Measurements from ENCODE around the gene MPV17L. TPM values are rescaled to one million over a fixed set of nuclear protein-coding genes. Genes with fewer than 3 reads are reported as not detected.

Gene MPV17L
- total and polyA plus RNA-seq, 10 donors, result 0.79 to 9.0 (median 3.6) TPM

DNA sequence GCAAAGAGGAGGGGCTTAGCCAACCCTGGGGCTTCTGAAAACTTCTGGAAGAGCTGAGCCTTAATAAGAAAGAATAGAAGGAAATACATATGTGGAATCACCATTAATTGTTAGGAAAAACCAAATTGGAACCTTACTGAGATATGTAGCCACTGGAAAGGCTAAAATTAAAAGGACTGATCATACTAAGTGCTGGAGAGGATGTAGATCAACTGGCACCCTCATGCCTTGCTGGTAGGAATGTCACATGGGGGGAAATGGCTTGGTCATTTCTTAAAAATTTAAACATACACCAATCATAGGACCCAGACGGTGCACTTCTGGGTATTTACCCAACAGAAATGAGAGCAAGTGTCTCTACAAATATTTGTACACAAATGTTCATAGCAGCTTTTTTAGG lies 49.9 kb downstream of the MPV17L start:
- TF ChIP-seq POLR2A (IDR thresholded peaks at IDR 0.05) (no peak), POLR2AphosphoS5 (IDR thresholded peaks at IDR 0.05) (no peak)
- TF ChIP-seq, protein P1, sequence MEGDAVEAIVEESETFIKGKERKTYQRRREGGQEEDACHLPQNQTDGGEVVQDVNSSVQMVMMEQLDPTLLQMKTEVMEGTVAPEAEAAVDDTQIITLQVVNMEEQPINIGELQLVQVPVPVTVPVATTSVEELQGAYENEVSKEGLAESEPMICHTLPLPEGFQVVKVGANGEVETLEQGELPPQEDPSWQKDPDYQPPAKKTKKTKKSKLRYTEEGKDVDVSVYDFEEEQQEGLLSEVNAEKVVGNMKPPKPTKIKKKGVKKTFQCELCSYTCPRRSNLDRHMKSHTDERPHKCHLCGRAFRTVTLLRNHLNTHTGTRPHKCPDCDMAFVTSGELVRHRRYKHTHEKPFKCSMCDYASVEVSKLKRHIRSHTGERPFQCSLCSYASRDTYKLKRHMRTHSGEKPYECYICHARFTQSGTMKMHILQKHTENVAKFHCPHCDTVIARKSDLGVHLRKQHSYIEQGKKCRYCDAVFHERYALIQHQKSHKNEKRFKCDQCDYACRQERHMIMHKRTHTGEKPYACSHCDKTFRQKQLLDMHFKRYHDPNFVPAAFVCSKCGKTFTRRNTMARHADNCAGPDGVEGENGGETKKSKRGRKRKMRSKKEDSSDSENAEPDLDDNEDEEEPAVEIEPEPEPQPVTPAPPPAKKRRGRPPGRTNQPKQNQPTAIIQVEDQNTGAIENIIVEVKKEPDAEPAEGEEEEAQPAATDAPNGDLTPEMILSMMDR (IDR thresholded peaks at IDR 0.05 in 8 of 11, conservative IDR thresholded peaks at IDR 0.05 in 3 of 11), result no peak
- Histone ChIP-seq H3K9me3 (peaks cover 0 to 11% (median 7%) of the 10 kb centered on the region in 8 donors), H3K4me1 (peaks cover 0 to 6% (median 0%) of the 10 kb centered on the region in 6 donors), H3K27me3 (replicated peaks in 1 of 7) (no peaks in the 10 kb centered on the region), H3K27ac (no peak overlapping the region), H3K4me3 (no peak overlapping the region), H3K36me3 (no peaks in the 10 kb centered on the region)
- intact Hi-C loops (cut with DNase I; ENCODE audit: low total_unique reads), result no loop called here
- 91 to 100% (median 93%) methylated on average over 1 of the region's 1 CpG for WGBS, 5 donors
- DNase-seq, result no peak

DNA sequence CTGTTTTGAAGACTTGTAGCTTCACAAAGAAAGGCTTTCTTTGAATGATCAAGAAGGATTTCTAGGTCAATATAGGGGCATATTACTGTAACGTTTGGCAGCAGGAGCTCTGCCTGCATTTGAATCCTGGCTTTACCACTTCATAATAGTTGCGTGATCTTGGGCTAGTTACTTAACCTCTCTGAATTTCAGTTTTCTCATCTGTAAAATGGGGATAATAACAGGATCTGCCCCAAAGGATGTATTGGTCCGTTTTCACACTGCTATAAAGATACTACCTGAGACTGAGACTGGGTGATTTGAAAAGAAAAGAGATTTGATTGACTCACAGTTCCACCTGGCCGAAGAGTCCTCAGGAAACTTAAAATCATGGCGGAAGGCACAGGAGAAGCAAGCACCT lies 51.3 kb downstream of the MPV17L start:
- intact Hi-C loops (cut with DNase I; ENCODE audit: low total_unique reads), result no loop called here
- no peak overlapping the region for H3K27ac ChIP-seq
- H3K4me1 ChIP-seq, result no peaks in the 10 kb centered on the region
- TF ChIP-seq, protein P1 (IDR thresholded peaks at IDR 0.05 in 8 of 11, conservative IDR thresholded peaks at IDR 0.05 in 3 of 11), result no peak
- TF ChIP-seq POLR2A (IDR thresholded peaks at IDR 0.05) (no peak), POLR2AphosphoS5 (IDR thresholded peaks at IDR 0.05) (no peak)
- no peaks in the 10 kb centered on the region for H3K36me3 ChIP-seq
- no peak overlapping the region for H3K4me3 ChIP-seq
- H3K9me3 ChIP-seq, result peaks cover 0 to 11% (median 7%) of the 10 kb centered on the region in 8 donors
- DNase-seq, result no peak
- WGBS, 5 donors, result 88 to 95% (median 89%) methylated on average over 5 of the region's 5 CpGs
- H3K27me3 ChIP-seq (replicated peaks in 1 of 7), result no peaks in the 10 kb centered on the region

DNA sequence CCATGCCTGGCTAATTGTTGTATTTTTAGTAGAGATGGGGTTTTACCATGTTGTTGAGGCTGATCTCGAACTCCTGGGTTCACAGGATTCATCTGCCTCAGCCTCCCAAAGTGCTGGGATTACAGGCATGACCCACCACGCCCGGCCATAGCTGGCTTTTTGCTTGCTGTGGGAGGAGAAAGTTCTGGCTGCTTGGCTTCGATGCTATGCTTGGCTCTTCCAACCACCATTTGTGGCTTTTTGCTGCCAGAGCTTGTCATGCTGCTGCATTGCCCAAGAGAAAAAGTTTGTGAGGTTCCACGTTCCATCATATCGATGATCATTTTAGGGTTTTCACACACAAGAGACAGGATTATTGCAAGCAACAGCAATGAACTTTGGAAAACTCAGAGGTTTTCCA lies 55.1 kb downstream of the MPV17L start:
- DNase-seq, result no peak
- TF ChIP-seq POLR2A (IDR thresholded peaks at IDR 0.05) (no peak), POLR2AphosphoS5 (IDR thresholded peaks at IDR 0.05) (no peak)
- TF ChIP-seq, protein P1 (IDR thresholded peaks at IDR 0.05 in 8 of 11, conservative IDR thresholded peaks at IDR 0.05 in 3 of 11), result no peak
- Histone ChIP-seq H3K36me3 (no peaks in the 10 kb centered on the region), H3K27me3 (replicated peaks in 1 of 7) (no peaks in the 10 kb centered on the region), H3K4me3 (no peak overlapping the region), H3K27ac (no peak overlapping the region), H3K9me3 (peaks cover 0 to 4% (median under 1%) of the 10 kb centered on the region in 8 donors), H3K4me1 (peaks cover 0 to 4% (median 0%) of the 10 kb centered on the region in 6 donors)
- intact Hi-C loops (cut with DNase I; ENCODE audit: low total_unique reads), result no loop called here
- WGBS, 5 donors, result 78 to 92% (median 84%) methylated on average over 6 of the region's 6 CpGs

DNA sequence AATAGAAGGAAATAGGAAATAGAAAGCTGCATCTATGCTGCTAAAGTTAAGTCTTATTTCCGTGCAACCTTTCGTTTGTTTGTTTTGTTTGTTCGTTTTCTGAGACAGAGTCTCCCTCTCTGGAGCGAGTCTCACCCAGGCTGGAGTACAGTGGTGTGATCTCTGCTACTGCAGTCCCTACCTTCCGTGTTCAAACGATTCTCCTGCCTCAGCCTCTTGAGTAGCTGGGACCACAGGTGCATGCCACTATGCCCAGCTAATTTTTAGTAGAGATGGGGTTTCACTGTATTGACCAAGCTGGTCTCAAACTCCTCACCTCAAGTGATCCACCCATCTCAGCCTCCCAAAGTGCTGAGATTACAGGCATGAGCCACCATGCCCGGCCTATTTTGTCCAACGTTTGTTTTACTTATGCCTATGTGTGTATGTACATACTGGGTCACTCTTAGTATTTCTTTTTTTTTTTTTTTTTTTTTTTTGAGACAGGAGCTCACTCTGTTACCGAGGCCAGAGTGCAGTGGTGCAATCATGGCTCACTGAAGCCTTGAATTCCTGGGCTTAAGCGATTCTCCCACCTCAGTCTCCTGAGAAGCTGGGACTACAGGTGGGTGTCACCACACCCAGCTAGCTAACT lies 55.7 kb downstream of the MPV17L start:
- Histone ChIP-seq H3K9me3 (no peaks in the 10 kb centered on the region), H3K27me3 (replicated peaks in 1 of 7) (no peaks in the 10 kb centered on the region), H3K4me1 (peaks cover 0 to 4% (median 0%) of the 10 kb centered on the region in 6 donors), H3K4me3 (no peak overlapping the region), H3K36me3 (no peaks in the 10 kb centered on the region), H3K27ac (no peak overlapping the region)
- intact Hi-C loops (cut with DNase I; ENCODE audit: low total_unique reads), result no loop called here
- DNase-seq, result no peak
- TF ChIP-seq, protein P1 (IDR thresholded peaks at IDR 0.05 in 8 of 11, conservative IDR thresholded peaks at IDR 0.05 in 3 of 11), result no peak
- no peak for TF ChIP-seq POLR2A (IDR thresholded peaks at IDR 0.05)
- no peak for TF ChIP-seq POLR2AphosphoS5 (IDR thresholded peaks at IDR 0.05)
- 85 to 97% (median 91%) methylated on average over 10 of the region's 10 CpGs for WGBS, 5 donors
